SK-N-SH (cell line): ENCODE data around the gene ZNF584. TPM values are rescaled to one million over a fixed set of nuclear protein-coding genes. Genes with fewer than 3 reads are reported as not detected.

ENCODE experiments used
- CTCF ChIA-PET: fragments of 300-600, 350-600 bp; formaldehyde crosslinking; extraction: SDS; loops from one replicate; lab custom pipeline; 2021; lab: Yijun Ruan, JAX
- POLR2A ChIA-PET: fragments of 350-600 bp; sonication (Branson Sonifier 250); formaldehyde crosslinking; extraction: SDS; loops from one replicate; lab custom pipeline; 2020; ENCODE audit warnings: antibody characterized with exemption, inconsistent platforms; lab: Yijun Ruan, JAX
- DNase-seq: peaks from one replicate; pipeline ENCODE4 v3.0.0; 2012
- H2AFZ ChIP-seq: fragments of 200-600 bp; sonication (generic); 2 replicates; pipeline ENCODE4 v1.8.1; 2016; ENCODE audit warnings: antibody characterized with exemption, mild to moderate bottlenecking, low read depth
- H3F3A ChIP-seq: fragments of 200-600 bp; sonication (generic); replicated peaks from 2 replicates; pipeline ENCODE3; 2016; ENCODE audit warnings: antibody characterized with exemption, mild to moderate bottlenecking; ENCODE audit not compliant: insufficient read depth
- H3K27ac ChIP-seq, 2 experiments: fragments of 200-500 bp in 1 of 2; fragments of 200-600 bp in 1 of 2; sonication (Bioruptor generic) in 1 of 2; sonication (generic), shearing (Covaris generic) in 1 of 2; 2 replicates each; pipeline versions ENCODE4 v1.5.1 to v1.6.1; 2014 to 2016; ENCODE audit warnings: low read depth in 2 of 2, inconsistent platforms in 1 of 2, low read length in 1 of 2, mild to moderate bottlenecking in 1 of 2, mixed read lengths in 1 of 2
- H3K27me3 ChIP-seq: fragments of 200-600 bp; sonication (generic), shearing (Covaris generic); 2 replicates; pipeline ENCODE4 v1.6.1; 2016; ENCODE audit warnings: mixed run types; ENCODE audit not compliant: insufficient read depth
- H3K36me3 ChIP-seq, 2 experiments: fragments of 200-500 bp in 1 of 2; fragments of 200-600 bp in 1 of 2; sonication (Bioruptor generic) in 1 of 2; sonication (generic) in 1 of 2; replicated peaks in 1 of 2; 2 replicates each; pipeline versions ENCODE3 to v1.5.1; 2014 to 2016; ENCODE audit warnings: low read length in 1 of 2, mild to moderate bottlenecking in 1 of 2; ENCODE audit not compliant: insufficient read depth in 2 of 2, control insufficient read depth in 1 of 2
- H3K4me1 ChIP-seq, 2 experiments: fragments of 200-500 bp in 1 of 2; fragments of 200-600 bp in 1 of 2; sonication (Bioruptor generic) in 1 of 2; sonication (generic), shearing (Covaris generic) in 1 of 2; 2 replicates each; pipeline versions ENCODE4 v1.5.1 to v1.6.1; 2014 to 2016; ENCODE audit warnings: low read depth in 1 of 2, low read length in 1 of 2, mixed run types in 1 of 2; ENCODE audit not compliant: insufficient read depth in 2 of 2, control insufficient read depth in 1 of 2
- H3K4me2 ChIP-seq: fragments of 200-600 bp; sonication (generic), shearing (Covaris generic); 2 replicates; pipeline ENCODE4 v1.6.1; 2017; ENCODE audit warnings: mixed run types
- H3K4me3 ChIP-seq, 2 experiments: fragments of 200-500 bp in 1 of 2; fragments of 200-600 bp in 1 of 2; sonication (Bioruptor generic) in 1 of 2; sonication (generic), shearing (Covaris generic) in 1 of 2; 2 replicates each; pipeline versions ENCODE4 v1.5.1 to v1.8.1; 2014 to 2016; ENCODE audit warnings: low read depth in 2 of 2, inconsistent platforms in 1 of 2, low read length in 1 of 2, mild to moderate bottlenecking in 1 of 2, mixed read lengths in 1 of 2, moderate library complexity in 1 of 2
- H3K79me2 ChIP-seq: fragments of 200-600 bp; sonication (generic); 2 replicates; pipeline ENCODE4 v1.8.1; 2017; ENCODE audit warnings: mild to moderate bottlenecking; ENCODE audit not compliant: insufficient read depth
- H3K9ac ChIP-seq: fragments of 200-600 bp; sonication (generic); 2 replicates; pipeline ENCODE4 v1.6.1; 2017; ENCODE audit warnings: mixed run types
- H3K9me2 ChIP-seq: fragments of 200-600 bp; sonication (generic); 2 replicates; pipeline ENCODE4 v1.6.1; 2017; ENCODE audit warnings: mixed run types
- H3K9me3 ChIP-seq: fragments of 200-600 bp; sonication (generic); 2 replicates; pipeline ENCODE4 v1.6.1; 2017; ENCODE audit warnings: mixed run types, mild to moderate bottlenecking, moderate library complexity
- H4K20me1 ChIP-seq: fragments of 200-600 bp; sonication (generic); 2 replicates; pipeline ENCODE4 v1.6.1; 2017; ENCODE audit warnings: mild to moderate bottlenecking, mixed run types; ENCODE audit not compliant: insufficient read depth
- ELF1 ChIP-seq: IDR thresholded peaks from 2 replicates; pipeline ENCODE4 v1.4.0; 2012
- EP300 ChIP-seq, 2 experiments: IDR thresholded peaks; 2 replicates each; pipeline versions ENCODE4 v1.4.0 to v1.6.1; 2012; ENCODE audit warnings: borderline replicate concordance in 1 of 2, low read depth in 1 of 2, low read length in 1 of 2
- FOSL2 ChIP-seq: IDR thresholded peaks from 2 replicates; pipeline ENCODE4 v1.4.0; 2012; ENCODE audit warnings: low read depth, mild to moderate bottlenecking, moderate library complexity, borderline replicate concordance
- FOXJ3 ChIP-seq: sonication (generic); formaldehyde crosslinking; IDR thresholded peaks from 2 replicates; pipeline ENCODE4 v1.5.1; 2020; ENCODE audit warnings: mild to moderate bottlenecking, missing genetic modification reagents
- GATA2 ChIP-seq: sonication (generic); formaldehyde crosslinking; IDR thresholded peaks from 2 replicates; pipeline ENCODE4 v1.5.0; 2020; ENCODE audit warnings: mild to moderate bottlenecking, missing genetic modification reagents
- JUND ChIP-seq: IDR thresholded peaks from 2 replicates; pipeline ENCODE4 v1.4.0; 2012
- MXI1 ChIP-seq: IDR thresholded peaks from 2 replicates; pipeline ENCODE4 v1.6.1; 2012; ENCODE audit warnings: mild to moderate bottlenecking, low read depth, low read length, improper control_type of control experiment
- POLR2AphosphoS5 ChIP-seq: IDR thresholded peaks from 2 replicates; pipeline ENCODE4 v1.6.1; 2012; ENCODE audit warnings: low read depth, low read length
- RFX5 ChIP-seq: IDR thresholded peaks from 2 replicates; pipeline ENCODE4 v1.6.1; 2012; ENCODE audit warnings: mild to moderate bottlenecking, improper control_type of control experiment, low read length
- RXRA ChIP-seq: IDR thresholded peaks from 2 replicates; pipeline ENCODE4 v1.4.0; 2012; ENCODE audit warnings: low read depth, mild to moderate bottlenecking, borderline replicate concordance
- SMC3 ChIP-seq: IDR thresholded peaks from 2 replicates; pipeline ENCODE4 v1.6.1; 2012; ENCODE audit warnings: low read depth, low read length, improper control_type of control experiment
- WGBS: methylation state at CpG from one replicate; pipeline ENCODE4 v1.1.6; 2017; ENCODE audit warnings: low lambda C conversion rate; 5-methylcytosine and 5-hydroxymethylcytosine counted together
- polyA plus RNA-seq, 3 experiments: library from polyadenylated mRNA; depleted of rRNA; stranded (reverse); fragments of >200 nt; gene quantifications; 2 replicates each; pipeline ENCODE4 v1.2.3, GENCODE V29; 2012
- TF ChIP-seq, protein P1 (sequence below): fragments of 150-350 bp; IDR thresholded peaks from 2 replicates; pipeline ENCODE4 v1.6.1; 2016; ENCODE audit warnings: mild to moderate bottlenecking, low read depth, low read length
- TF ChIP-seq, protein P2 (sequence below): IDR thresholded peaks from 2 replicates; pipeline ENCODE4 v1.6.1; 2012; ENCODE audit warnings: mild to moderate bottlenecking, low read depth, low read length, moderate library complexity
- TF ChIP-seq, protein P3 (sequence below): IDR thresholded peaks from 2 replicates; pipeline ENCODE4 v1.4.0; 2012; ENCODE audit warnings: low read depth, borderline replicate concordance
- TF ChIP-seq, protein P4 (sequence below): fragments of 200-600 bp; sonication (generic); IDR thresholded peaks from 2 replicates; pipeline ENCODE4 v1.6.1; 2017; ENCODE audit warnings: antibody characterized with exemption, mild to moderate bottlenecking, moderate library complexity

Gene ZNF584
- polyA plus RNA-seq, 1 of the 3 experiments (the other 2 are of a cell fraction): 9.4 TPM

DNA sequence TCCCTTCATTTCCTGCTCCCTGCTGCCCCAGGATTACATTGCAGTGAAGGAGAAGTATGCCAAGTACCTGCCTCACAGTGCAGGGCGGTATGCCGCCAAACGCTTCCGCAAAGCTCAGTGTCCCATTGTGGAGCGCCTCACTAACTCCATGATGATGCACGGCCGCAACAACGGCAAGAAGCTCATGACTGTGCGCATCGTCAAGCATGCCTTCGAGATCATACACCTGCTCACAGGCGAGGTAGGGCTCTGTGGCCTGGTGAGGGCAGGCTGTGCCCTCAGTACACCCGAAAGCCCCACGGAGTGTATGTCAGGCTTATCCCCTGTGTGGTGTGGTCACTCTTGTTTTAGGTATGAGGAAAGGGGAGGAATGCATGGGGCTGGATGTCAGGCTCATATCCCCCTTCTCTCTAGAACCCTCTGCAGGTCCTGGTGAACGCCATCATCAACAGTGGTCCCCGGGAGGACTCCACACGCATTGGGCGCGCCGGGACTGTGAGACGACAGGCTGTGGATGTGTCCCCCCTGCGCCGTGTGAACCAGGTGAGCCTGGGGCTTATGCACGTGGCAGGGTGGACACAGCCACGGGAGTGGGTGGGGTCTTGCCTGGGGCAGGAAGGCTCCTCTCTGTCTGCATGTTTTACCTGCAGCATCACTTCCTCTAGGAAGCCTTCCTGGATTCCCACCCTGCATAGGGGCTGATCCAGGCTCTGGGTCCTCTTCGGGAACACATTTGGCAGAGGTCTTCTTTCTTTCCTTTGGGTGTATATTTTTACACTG, 15.3 kb upstream of the ZNF584 start:
- Histone ChIP-seq H3K9me3 (no peaks in the 10 kb centered on the region), H3K27ac (no peak overlapping the region), H3F3A (peaks cover 36% of the 10 kb centered on the region), H3K79me2 (peaks cover 46% of the 10 kb centered on the region), H2AFZ (no peak overlapping the region), H3K4me1 (peaks cover 7 to 8% of the 10 kb centered on the region in 2 experiments; a peak in 2 of 4 replicates), H3K4me3 (no peak overlapping the region), H3K9me2 (no peaks in the 10 kb centered on the region), H4K20me1 (peaks cover 39% of the 10 kb centered on the region), H3K36me3 (peaks cover 48 to 55% of the 10 kb centered on the region in 2 experiments), H3K4me2 (no peak overlapping the region), H3K27me3 (no peaks in the 10 kb centered on the region), H3K9ac (no peak overlapping the region)
- ChIA-PET CTCF (interaction anchor here (0.7 kb wide), 1 partner anchor 127 kb away, joined by 3 read pairs; the partner anchor contains the start of gene ZBTB45), POLR2A (no interaction called here)
- DNase-seq: no peak
- TF ChIP-seq FOSL2: no peak
- no peak for TF ChIP-seq SMC3
- TF ChIP-seq, protein P1, sequence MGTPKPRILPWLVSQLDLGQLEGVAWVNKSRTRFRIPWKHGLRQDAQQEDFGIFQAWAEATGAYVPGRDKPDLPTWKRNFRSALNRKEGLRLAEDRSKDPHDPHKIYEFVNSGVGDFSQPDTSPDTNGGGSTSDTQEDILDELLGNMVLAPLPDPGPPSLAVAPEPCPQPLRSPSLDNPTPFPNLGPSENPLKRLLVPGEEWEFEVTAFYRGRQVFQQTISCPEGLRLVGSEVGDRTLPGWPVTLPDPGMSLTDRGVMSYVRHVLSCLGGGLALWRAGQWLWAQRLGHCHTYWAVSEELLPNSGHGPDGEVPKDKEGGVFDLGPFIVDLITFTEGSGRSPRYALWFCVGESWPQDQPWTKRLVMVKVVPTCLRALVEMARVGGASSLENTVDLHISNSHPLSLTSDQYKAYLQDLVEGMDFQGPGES: no peak
- no peak for TF ChIP-seq RXRA
- no peak for TF ChIP-seq MXI1
- no peak for TF ChIP-seq RFX5
- no peak for TF ChIP-seq JUND
- TF ChIP-seq, protein P2, sequence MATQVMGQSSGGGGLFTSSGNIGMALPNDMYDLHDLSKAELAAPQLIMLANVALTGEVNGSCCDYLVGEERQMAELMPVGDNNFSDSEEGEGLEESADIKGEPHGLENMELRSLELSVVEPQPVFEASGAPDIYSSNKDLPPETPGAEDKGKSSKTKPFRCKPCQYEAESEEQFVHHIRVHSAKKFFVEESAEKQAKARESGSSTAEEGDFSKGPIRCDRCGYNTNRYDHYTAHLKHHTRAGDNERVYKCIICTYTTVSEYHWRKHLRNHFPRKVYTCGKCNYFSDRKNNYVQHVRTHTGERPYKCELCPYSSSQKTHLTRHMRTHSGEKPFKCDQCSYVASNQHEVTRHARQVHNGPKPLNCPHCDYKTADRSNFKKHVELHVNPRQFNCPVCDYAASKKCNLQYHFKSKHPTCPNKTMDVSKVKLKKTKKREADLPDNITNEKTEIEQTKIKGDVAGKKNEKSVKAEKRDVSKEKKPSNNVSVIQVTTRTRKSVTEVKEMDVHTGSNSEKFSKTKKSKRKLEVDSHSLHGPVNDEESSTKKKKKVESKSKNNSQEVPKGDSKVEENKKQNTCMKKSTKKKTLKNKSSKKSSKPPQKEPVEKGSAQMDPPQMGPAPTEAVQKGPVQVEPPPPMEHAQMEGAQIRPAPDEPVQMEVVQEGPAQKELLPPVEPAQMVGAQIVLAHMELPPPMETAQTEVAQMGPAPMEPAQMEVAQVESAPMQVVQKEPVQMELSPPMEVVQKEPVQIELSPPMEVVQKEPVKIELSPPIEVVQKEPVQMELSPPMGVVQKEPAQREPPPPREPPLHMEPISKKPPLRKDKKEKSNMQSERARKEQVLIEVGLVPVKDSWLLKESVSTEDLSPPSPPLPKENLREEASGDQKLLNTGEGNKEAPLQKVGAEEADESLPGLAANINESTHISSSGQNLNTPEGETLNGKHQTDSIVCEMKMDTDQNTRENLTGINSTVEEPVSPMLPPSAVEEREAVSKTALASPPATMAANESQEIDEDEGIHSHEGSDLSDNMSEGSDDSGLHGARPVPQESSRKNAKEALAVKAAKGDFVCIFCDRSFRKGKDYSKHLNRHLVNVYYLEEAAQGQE: no peak
- no peak for TF ChIP-seq EP300 (IDR thresholded peaks at IDR 0.05; ENCODE audit: borderline replicate concordance in 1 of 2, low read depth in 1 of 2, low read length in 1 of 2)
- TF ChIP-seq POLR2AphosphoS5: no peak; the same call in 1 of the 2 replicates
- TF ChIP-seq ELF1: no peak
- TF ChIP-seq, protein P3, sequence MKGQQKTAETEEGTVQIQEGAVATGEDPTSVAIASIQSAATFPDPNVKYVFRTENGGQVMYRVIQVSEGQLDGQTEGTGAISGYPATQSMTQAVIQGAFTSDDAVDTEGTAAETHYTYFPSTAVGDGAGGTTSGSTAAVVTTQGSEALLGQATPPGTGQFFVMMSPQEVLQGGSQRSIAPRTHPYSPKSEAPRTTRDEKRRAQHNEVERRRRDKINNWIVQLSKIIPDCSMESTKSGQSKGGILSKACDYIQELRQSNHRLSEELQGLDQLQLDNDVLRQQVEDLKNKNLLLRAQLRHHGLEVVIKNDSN: no peak
- TF ChIP-seq GATA2 (CRISPR knock-in tag): no peak
- TF ChIP-seq FOXJ3 (CRISPR knock-in tag): no peak
- TF ChIP-seq, protein P4, sequence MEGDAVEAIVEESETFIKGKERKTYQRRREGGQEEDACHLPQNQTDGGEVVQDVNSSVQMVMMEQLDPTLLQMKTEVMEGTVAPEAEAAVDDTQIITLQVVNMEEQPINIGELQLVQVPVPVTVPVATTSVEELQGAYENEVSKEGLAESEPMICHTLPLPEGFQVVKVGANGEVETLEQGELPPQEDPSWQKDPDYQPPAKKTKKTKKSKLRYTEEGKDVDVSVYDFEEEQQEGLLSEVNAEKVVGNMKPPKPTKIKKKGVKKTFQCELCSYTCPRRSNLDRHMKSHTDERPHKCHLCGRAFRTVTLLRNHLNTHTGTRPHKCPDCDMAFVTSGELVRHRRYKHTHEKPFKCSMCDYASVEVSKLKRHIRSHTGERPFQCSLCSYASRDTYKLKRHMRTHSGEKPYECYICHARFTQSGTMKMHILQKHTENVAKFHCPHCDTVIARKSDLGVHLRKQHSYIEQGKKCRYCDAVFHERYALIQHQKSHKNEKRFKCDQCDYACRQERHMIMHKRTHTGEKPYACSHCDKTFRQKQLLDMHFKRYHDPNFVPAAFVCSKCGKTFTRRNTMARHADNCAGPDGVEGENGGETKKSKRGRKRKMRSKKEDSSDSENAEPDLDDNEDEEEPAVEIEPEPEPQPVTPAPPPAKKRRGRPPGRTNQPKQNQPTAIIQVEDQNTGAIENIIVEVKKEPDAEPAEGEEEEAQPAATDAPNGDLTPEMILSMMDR: no peak
- WGBS: 90% methylated on average over 8 of the region's 26 CpGs
